SK-N-SH treated with all-trans-retinoic acid at 6 μM for 48 hours (cell line): ENCODE measurements around the gene NPY5R.

Experiments used
- ATAC-seq: fragments of 200-7000 bp; cut with Tn5 transposase; 3 replicates; pipeline ENCODE4 v1.9.1; 2020; ENCODE audit warnings: mild to moderate bottlenecking, moderate library complexity
- ISL1 ChIP-seq: fragments of 250-450 bp; sonication (Bioruptor Pico); IDR thresholded peaks from 2 replicates; pipeline ENCODE4 v2.1.2; 2022; ENCODE audit warnings: mild to moderate bottlenecking, moderate library complexity
- TSHZ2 ChIP-seq: fragments of 250-450 bp; sonication (Bioruptor Pico); IDR thresholded peaks from 2 replicates; pipeline ENCODE4 v1.5.0; 2020; ENCODE audit warnings: mild to moderate bottlenecking, moderate library complexity
- ZNF565 ChIP-seq: fragments of 450-650 bp; formaldehyde crosslinking; conservative IDR thresholded peaks from 2 replicates; pipeline ENCODE4 v1.5.0; 2020; ENCODE audit warnings: low read depth, mild to moderate bottlenecking, moderate library complexity
- TF ChIP-seq, protein P1 (sequence below): fragments of 250-450 bp; sonication (Bioruptor Pico); IDR thresholded peaks from 2 replicates; pipeline ENCODE4 v1.8.0; 2021; ENCODE audit warnings: low read depth, mild to moderate bottlenecking, moderate library complexity, borderline replicate concordance

NPY5R gene

DNA sequence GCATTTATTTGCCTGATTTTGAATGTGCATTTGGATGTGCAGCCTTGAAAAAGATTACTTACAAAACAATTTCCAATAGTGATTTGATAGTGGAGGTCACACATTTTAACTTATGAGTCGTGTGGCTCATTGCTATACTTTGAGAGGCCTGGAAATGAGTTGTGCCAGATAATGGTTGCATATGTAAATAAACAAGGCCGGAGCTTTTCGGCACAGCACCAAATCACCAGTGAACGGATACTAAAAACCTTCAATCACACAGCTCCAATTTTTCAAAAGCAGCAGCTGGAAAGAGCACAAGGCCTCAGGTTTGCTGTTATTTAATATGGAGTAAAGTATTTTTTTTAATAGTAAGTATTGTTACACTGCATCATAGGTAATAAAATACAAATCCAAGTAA is 57.2 kb downstream of the NPY5R start:
- ATAC-seq, result no peak
- TF ChIP-seq ZNF565 (CRISPR knock-in tag) (no peak), TSHZ2 (CRISPR knock-in tag) (no peak), ISL1 (CRISPR knock-in tag) (no peak)
- TF ChIP-seq, protein P1, sequence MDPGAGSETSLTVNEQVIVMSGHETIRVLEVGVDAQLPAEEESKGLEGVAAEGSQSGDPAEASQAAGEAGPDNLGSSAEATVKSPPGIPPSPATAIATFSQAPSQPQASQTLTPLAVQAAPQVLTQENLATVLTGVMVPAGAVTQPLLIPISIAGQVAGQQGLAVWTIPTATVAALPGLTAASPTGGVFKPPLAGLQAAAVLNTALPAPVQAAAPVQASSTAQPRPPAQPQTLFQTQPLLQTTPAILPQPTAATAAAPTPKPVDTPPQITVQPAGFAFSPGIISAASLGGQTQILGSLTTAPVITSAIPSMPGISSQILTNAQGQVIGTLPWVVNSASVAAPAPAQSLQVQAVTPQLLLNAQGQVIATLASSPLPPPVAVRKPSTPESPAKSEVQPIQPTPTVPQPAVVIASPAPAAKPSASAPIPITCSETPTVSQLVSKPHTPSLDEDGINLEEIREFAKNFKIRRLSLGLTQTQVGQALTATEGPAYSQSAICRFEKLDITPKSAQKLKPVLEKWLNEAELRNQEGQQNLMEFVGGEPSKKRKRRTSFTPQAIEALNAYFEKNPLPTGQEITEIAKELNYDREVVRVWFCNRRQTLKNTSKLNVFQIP (CRISPR knock-in tag), result no peak
